ENCODE measurements around the gene RPUSD4.

- TF ChIP-seq JUNB (IDR thresholded peaks at IDR 0.05; ENCODE audit: unreplicated experiment) (no peak), CTCF (conservative IDR thresholded peaks at IDR 0.05; ENCODE audit: low read depth in 2 of 2) (no peak), EZH2 (IDR thresholded peaks at IDR 0.05; ENCODE audit: low read depth, unreplicated experiment) (no peak), POLR2AphosphoS5 (IDR thresholded peaks at IDR 0.05; ENCODE audit: low read depth) (no peak), ZNF114 (CRISPR knock-in tag; IDR thresholded peaks at IDR 0.05) (no peak)
These were observed 44.8 kb upstream of the RPUSD4 start for GRCh38 chr11:126256216-126256615.

All from GM23338 (cell line).